Epithelial cell of esophagus (primary cell): ENCODE data around the gene VKORC1.

Experiments used
- DNase-seq: peaks from one replicate; pipeline ENCODE4 v3.0.0; 2010; ENCODE audit warnings: low read depth
- H3K4me3 ChIP-seq: 2 replicates; pipeline ENCODE4 v1.5.1; 2011; ENCODE audit warnings: mild to moderate bottlenecking, low read length, control low read depth
- TF ChIP-seq, protein P1 (sequence below): IDR thresholded peaks from 2 replicates; pipeline ENCODE4 v1.5.1; 2011; ENCODE audit warnings: low read depth, mild to moderate bottlenecking, low read length, control low read depth, inconsistent platforms; ENCODE audit not compliant: insufficient read depth; ENCODE audit errors: missing control alignments

VKORC1 gene

DNA sequence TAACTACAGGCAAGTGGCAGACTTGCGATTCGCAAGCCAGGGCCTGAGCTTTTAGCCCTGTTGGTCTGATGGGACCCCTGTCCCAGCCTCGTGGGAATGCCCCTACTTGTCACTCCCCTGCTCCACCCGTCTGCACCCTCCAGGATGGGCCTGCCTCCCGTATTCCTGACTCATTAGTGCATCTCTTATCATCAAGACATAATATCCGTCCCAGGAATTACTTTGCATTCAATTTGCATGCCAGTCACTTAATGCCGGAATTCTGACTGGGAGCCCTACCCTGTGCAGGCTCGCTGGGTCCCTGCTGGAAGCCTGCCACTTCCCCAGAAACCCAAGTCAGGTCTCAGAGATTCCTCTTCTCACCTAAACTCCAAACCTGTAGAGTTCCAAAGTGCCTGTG lies 9.2 kb downstream of the VKORC1 start:
- H3K4me3 ChIP-seq: no peak overlapping the region
- TF ChIP-seq, protein P1, sequence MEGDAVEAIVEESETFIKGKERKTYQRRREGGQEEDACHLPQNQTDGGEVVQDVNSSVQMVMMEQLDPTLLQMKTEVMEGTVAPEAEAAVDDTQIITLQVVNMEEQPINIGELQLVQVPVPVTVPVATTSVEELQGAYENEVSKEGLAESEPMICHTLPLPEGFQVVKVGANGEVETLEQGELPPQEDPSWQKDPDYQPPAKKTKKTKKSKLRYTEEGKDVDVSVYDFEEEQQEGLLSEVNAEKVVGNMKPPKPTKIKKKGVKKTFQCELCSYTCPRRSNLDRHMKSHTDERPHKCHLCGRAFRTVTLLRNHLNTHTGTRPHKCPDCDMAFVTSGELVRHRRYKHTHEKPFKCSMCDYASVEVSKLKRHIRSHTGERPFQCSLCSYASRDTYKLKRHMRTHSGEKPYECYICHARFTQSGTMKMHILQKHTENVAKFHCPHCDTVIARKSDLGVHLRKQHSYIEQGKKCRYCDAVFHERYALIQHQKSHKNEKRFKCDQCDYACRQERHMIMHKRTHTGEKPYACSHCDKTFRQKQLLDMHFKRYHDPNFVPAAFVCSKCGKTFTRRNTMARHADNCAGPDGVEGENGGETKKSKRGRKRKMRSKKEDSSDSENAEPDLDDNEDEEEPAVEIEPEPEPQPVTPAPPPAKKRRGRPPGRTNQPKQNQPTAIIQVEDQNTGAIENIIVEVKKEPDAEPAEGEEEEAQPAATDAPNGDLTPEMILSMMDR: no peak
- DNase-seq: peak; percentile 58

DNA sequence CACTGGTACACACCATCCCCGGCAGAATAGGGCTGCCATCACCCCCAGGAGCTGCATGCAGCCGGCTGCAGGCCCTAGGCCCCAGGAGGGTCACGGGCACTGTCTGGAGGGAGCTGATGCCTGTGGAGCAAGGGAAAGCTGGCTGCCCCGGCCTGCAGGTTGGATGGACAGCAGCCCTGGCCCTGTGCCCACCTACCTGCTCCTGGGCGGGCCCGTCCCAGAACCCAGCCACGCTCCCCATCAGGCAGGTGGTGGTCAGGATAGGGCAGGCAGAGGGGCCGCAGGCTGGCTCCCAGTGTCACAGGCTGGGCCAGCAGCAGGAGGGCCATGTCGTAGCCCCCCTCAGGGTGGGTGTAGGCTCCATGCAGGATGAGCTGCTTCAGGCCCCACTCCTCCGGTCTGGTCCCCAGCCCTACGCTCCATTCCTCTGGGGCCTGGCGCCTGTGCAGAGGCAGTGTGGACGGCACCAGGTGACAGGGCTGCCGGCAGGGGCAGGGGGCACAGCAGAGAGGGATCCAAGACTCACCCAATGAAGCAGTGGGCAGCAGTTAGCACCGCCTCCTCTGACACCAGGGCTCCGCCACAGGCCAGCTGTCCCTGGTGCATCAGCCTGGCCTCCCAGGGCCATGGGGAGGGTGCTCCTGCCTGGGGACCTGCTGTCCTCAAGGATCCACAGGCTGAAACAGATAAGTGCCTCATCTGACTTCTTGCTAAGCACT lies 9.9 kb downstream of the VKORC1 start:
- no peak overlapping the region for H3K4me3 ChIP-seq
- DNase-seq: no peak
- TF ChIP-seq, protein P1: no peak

DNA sequence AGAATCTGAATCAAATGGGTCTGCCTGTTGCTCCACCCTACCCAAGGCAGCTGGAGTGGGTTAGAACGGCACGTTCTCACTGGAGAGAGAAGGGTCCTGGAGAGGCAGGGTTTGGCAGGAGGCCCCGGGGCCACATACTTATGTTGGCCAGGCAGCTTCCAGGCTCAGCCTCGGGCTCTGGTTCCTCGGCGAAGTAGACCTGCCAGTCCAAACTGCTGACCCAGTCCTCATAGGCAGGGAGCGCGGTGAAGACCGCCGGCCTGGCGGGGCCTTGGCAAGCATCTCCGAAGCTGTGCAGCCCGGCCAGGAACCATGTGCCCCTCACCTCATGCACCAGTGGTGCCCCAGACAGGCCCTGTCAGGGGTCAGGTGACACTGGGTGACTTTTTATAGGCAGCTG lies 10.6 kb downstream of the VKORC1 start:
- DNase-seq: no peak
- TF ChIP-seq, protein P1: no peak
- H3K4me3 ChIP-seq: no peak overlapping the region

DNA sequence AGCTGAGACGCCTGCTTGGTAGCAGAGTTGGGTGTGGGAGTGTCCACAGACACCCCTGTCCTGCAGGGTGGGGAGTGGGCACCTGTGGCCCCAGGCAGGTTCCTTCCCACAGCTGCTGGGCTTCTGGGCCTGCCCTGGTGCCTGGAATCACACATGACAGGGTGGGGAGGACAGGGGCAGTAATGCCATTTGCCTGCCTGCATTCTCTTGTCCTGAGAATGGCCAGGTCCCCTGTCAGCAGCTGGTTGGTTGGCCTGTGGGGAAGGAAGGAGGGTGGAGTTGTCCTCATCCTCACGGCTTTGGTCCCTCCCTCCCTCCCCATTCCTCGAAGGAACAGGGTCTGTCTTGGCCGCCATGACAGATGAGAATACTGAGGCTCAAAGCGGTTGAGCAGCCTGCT lies 11.0 kb downstream of the VKORC1 start:
- TF ChIP-seq, protein P1: no peak
- H3K4me3 ChIP-seq: no peak overlapping the region
- DNase-seq: no peak

DNA sequence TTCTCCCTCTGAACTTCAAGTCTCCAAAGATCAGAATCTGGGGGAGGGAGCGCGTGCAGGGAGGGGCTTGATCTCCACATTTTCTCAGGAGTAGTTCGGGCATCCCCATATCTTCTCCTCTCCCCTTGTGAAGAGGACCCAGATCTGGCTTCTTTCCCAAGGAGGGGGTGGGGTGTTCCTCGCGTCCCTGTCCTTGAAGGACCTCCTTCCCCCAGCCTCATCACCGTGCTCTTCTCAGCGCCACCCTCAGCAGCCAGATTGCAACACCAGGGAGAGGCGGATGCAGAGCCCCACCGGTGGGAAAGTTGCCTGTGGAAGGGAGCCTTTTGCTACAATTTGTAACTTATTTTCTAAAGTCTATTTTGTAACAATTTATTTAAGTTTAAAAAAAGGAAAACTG lies 11.5 kb downstream of the VKORC1 start:
- no peak for DNase-seq
- TF ChIP-seq, protein P1: no peak
- H3K4me3 ChIP-seq: no peak overlapping the region

DNA sequence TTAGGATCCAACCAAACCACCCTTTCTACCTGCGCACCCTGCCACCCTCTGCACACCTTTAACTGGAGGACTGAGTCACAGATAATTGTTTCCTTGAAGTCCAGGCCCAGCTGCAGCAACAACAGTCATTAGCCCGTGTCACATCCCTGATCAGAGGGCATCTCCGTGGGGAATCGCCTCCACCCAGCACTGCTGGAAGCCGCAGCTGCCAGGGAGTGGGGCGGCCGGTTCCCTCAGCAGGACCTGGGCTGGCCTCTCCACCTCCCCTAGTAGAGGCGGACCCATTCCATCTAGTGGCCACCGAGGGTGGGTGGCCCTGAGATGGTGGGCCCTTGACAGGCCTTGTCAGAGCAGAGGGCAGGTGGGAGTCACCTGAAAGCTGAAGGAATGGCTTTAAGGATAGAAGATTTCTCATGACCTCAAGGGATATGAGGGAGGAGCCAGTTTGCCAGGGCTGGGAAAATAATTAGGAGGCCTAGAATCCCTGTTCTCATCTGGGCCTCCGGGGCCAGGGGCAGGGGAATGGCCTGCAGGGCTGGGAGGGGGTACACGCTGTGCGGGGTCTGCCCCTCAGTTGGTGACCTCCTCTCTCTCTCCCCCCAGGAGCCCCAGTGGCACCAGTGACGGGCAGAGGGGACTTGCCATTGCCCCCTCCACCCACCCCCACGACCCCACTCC lies 12.1 kb downstream of the VKORC1 start:
- TF ChIP-seq, protein P1: no peak
- H3K4me3 ChIP-seq: no peak overlapping the region
- DNase-seq: no peak
